HG03342 (cell line): ENCODE results near the gene PTCHD1.

Source experiments
- ATAC-seq: cut with Tn5 transposase; IDR thresholded peaks from one replicate; pipeline ENCODE4 v1.9.1; 2021; ENCODE audit warnings: mild to moderate bottlenecking, moderate library complexity; ENCODE audit not compliant: unreplicated experiment

PTCHD1 gene

GRCh38 chrX:23334848-23335599 lies at the start of gene PTCHD1:
Gene PTCHD1 (plus strand): TSS chrX:23334849. CDS start chrX:23334876, 27 bp downstream.
- ATAC-seq = no peak

GRCh38 chrX:23286731-23287130 lies 47.9 kb upstream of the PTCHD1 start:
- no peak for ATAC-seq

- ATAC-seq = no peak
These were observed 47.4 kb upstream of the PTCHD1 start for GRCh38 chrX:23287191-23287725.

GRCh38 chrX:23292354-23292987 lies 42.2 kb upstream of the PTCHD1 start:
- ATAC-seq = no peak

- no peak for ATAC-seq
These were observed 41.5 kb upstream of the PTCHD1 start for GRCh38 chrX:23292988-23293651.

- no peak for ATAC-seq
These were observed 29.8 kb upstream of the PTCHD1 start for GRCh38 chrX:23304881-23305280.

- ATAC-seq = no peak
These were observed 22.9 kb upstream of the PTCHD1 start for GRCh38 chrX:23311731-23312130.

GRCh38 chrX:23312136-23312535 lies 22.5 kb upstream of the PTCHD1 start:
- no peak for ATAC-seq

GRCh38 chrX:23317799-23318724 lies 16.6 kb upstream of the PTCHD1 start:
- ATAC-seq = peak; percentile 91

GRCh38 chrX:23327104-23327503 lies 7.5 kb upstream of the PTCHD1 start:
- ATAC-seq = no peak

- ATAC-seq = no peak
These were observed 2.9 kb upstream of the PTCHD1 start for GRCh38 chrX:23331701-23332100.

- no peak for ATAC-seq
These were observed 2.4 kb upstream of the PTCHD1 start for GRCh38 chrX:23332101-23332887.

GRCh38 chrX:23332888-23333821 lies 1.5 kb upstream of the PTCHD1 start:
- no peak for ATAC-seq

GRCh38 chrX:23333842-23334520 lies 668 bp upstream of the PTCHD1 start:
- no peak for ATAC-seq

- ATAC-seq = no peak
These were observed 165 bp upstream of the PTCHD1 start for GRCh38 chrX:23334521-23334847.

GRCh38 chrX:23338334-23338733 lies 3.7 kb downstream of the PTCHD1 start:
- no peak for ATAC-seq

- no peak for ATAC-seq
These were observed 6.8 kb downstream of the PTCHD1 start for GRCh38 chrX:23341452-23341851.

GRCh38 chrX:23344238-23344903 lies 9.7 kb downstream of the PTCHD1 start:
- ATAC-seq = no peak
